GM12892 (cell line): ENCODE data around the gene CHST10.

ENCODE experiments used
- POLR2A ChIP-seq: IDR thresholded peaks from 2 replicates; pipeline ENCODE4 v1.6.1; 2011; ENCODE audit warnings: low read depth, low read length, control low read depth
- POLR2AphosphoS5 ChIP-seq: IDR thresholded peaks from 2 replicates; pipeline ENCODE4 v1.6.1; 2011; ENCODE audit warnings: low read depth, low read length, control low read depth
- TAF1 ChIP-seq: IDR thresholded peaks from 2 replicates; pipeline ENCODE4 v1.6.1; 2011; ENCODE audit warnings: low read depth, mild to moderate bottlenecking, control low read depth, low read length, borderline replicate concordance

DNA sequence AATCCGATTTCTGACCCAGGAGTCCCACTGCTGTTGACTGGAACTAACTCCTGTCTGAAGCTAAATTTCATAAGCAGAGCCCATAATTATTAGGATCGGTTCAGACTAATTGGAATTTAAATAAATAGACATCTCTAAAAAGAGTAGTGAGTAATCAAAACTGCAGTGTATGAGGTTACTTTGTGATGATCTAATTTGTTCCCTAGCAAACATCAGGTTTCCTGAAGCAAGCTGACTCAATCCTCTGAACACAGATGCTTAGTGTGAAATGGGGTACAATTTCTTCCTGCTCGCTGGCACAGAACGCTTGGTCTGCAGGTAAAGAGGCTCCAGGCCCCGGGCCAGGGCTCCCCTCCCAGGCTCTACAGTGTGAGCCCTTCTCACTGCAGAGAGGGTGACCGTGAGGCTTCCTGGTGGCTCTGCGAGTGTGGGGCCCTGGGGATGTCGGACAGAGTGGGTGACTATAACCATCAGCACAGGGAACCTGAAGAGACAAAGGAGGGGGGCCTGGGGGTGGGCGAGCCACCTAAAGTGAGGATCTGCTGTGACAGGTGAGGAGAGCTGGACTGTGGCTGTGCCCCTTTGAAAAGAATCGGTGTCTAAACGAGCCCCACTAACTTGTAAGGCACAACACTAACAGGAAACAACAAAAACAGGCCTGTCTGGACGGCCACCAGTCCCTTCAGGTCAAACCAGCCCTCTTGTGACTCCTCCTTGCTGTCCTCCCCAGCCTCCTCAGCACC, 20.2 kb downstream of the CHST10 start:
- TF ChIP-seq POLR2A (no peak), POLR2AphosphoS5 (no peak), TAF1 (no peak)
